HG03060 (cell line): ENCODE measurements around the gene SLC18A2.

Experiments used
- ATAC-seq: cut with Tn5 transposase; IDR thresholded peaks from one replicate; pipeline ENCODE4 v1.9.1; 2021; ENCODE audit warnings: low read depth, moderate number of reproducible peaks; ENCODE audit not compliant: unreplicated experiment

Gene SLC18A2

GRCh38 chr10:117240621-117241529, at the start of gene SLC18A2:
SLC18A2 (plus strand) TSS chr10:117241114; CDS start chr10:117241694, 580 bp downstream.
- no peak for ATAC-seq

- no peak for ATAC-seq
These were observed 43.7 kb upstream of the SLC18A2 start, which contains the start of gene KCNK18 for GRCh38 chr10:117197189-117197588. KCNK18 (plus strand) TSS chr10:117197489; CDS start chr10:117197489, 0 bp downstream.

- ATAC-seq, result no peak
These were observed 42.8 kb upstream of the SLC18A2 start for GRCh38 chr10:117198088-117198487.

GRCh38 chr10:117201826-117202225, 39.1 kb upstream of the SLC18A2 start:
- no peak for ATAC-seq

GRCh38 chr10:117204316-117204715, 36.6 kb upstream of the SLC18A2 start:
- no peak for ATAC-seq

- no peak for ATAC-seq
These were observed 28.7 kb upstream of the SLC18A2 start for GRCh38 chr10:117212176-117212575.

GRCh38 chr10:117214401-117214800, 26.5 kb upstream of the SLC18A2 start:
- no peak for ATAC-seq

- no peak for ATAC-seq
These were observed 25.8 kb upstream of the SLC18A2 start for GRCh38 chr10:117215079-117215478.

- ATAC-seq, result no peak
These were observed 24.9 kb upstream of the SLC18A2 start for GRCh38 chr10:117216028-117216427.

GRCh38 chr10:117216611-117217195, 24.2 kb upstream of the SLC18A2 start:
- ATAC-seq, result no peak

- no peak for ATAC-seq
These were observed 23.6 kb upstream of the SLC18A2 start for GRCh38 chr10:117217196-117217761.

- ATAC-seq, result no peak
These were observed 22.3 kb upstream of the SLC18A2 start for GRCh38 chr10:117218654-117219053.

- ATAC-seq, result no peak
These were observed 19.7 kb upstream of the SLC18A2 start for GRCh38 chr10:117221156-117221711.

GRCh38 chr10:117222552-117222951, 18.4 kb upstream of the SLC18A2 start:
- no peak for ATAC-seq

GRCh38 chr10:117222976-117223692, 17.8 kb upstream of the SLC18A2 start:
- no peak for ATAC-seq

- ATAC-seq, result no peak
These were observed 17.1 kb upstream of the SLC18A2 start for GRCh38 chr10:117223693-117224430.

GRCh38 chr10:117224881-117225280, 16.0 kb upstream of the SLC18A2 start:
- no peak for ATAC-seq

GRCh38 chr10:117226813-117227451, 14.0 kb upstream of the SLC18A2 start:
- no peak for ATAC-seq

- no peak for ATAC-seq
These were observed 12.7 kb upstream of the SLC18A2 start for GRCh38 chr10:117228210-117228609.
